GM19438 (cell line): Measurements from ENCODE around the gene SMC4.

Experiments used
- ATAC-seq: cut with Tn5 transposase; IDR thresholded peaks from one replicate; pipeline ENCODE4 v1.9.1; 2021; ENCODE audit warnings: low read depth; ENCODE audit not compliant: unreplicated experiment

SMC4 gene

DNA sequence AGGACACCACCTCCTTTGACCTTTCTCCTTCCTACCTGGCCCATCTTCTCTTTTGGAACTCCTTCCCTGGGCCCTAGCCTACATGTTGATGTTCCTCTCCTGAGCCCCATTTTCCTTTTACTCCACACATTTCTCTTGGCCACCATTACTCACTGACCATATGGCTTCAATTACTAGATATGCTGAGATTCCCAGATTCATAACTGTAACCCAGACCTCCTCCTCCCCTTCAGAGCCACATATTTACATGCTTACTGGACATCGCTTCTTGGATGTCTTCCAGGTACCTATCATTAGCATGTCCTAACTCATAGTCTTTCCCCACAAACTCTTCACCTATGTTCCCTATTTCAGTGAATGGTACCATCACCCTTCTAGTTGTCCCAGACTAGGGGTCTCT, 74.5 kb downstream of the SMC4 start:
- no peak for ATAC-seq

DNA sequence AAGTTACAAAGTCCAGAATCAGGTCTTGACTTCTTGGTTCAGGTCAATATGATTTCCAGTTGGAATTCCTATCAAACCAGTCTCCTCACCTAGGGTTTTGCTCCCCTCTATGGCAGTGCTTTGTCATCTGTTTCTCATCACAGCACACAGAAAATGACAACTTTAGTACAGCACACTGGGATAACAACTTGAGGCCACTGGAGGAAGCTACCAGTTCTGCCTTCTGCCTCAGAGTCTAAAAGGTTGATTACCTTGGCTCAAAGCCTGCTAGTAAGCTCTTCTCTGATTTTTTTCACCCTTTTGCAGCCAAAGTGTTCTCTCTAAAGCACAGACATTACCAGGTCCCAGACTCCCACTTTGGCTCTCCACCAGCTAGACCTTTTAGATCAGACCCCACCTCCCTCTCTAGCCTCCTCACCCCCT, 75.0 kb downstream of the SMC4 start:
- ATAC-seq = no peak

DNA sequence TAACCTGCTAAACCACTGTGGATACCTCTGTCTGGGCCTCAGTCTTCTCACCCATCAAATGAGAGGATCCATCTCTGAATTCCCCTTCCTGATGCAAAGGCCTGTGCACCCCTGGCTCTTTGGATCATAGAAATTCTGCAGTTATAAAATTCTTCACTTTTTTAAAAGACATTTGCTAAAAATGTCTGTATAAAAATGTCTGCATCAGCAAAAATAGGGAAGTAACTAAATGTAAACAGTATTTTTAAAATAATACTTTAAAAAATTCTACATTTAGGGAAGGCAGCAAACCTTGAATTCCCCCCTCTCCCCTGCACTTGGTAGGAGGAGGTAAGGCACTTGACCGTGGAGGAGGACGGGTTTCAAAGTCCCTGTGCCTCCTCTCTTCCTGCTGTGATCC, 75.7 kb downstream of the SMC4 start:
- ATAC-seq = no peak

DNA sequence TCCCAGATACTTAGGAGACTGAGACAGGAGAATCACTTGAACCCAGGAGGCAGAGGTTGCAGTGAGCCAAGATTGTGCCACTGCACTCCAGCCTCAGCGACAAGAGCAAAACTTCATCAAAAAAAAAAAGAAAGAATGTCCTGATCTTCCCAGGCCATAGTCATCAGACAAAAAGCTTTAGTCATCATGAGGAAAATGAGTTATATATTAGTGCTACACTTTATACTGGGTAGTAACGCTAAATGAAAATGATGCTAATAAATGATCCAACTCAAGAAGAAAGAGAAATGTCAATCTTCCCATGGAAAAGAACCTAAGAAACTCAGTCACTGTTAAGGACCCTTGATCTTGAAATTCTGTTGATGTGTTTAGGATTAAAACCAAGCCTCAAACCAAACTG, 76.4 kb downstream of the SMC4 start:
- ATAC-seq = no peak

DNA sequence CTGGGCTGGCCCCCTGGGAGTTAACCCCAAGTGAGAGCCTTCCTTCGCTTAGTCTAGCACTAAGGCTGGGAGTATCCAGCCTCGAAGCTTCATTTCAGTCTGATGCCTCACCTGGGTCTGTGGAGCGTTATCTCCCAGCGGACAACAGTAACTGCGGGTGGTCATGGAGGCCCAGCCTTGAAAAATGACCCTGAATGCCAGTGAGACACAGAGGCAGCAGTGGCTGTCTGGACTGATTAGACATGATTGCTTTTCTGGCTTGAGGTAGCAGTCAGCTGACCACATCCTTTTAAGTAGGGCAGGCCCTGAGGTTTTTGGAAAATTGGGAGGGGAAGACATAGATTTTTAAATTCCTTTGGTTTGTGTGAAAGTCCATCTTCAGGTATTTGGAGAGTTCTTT, 78.3 kb downstream of the SMC4 start:
- no peak for ATAC-seq

DNA sequence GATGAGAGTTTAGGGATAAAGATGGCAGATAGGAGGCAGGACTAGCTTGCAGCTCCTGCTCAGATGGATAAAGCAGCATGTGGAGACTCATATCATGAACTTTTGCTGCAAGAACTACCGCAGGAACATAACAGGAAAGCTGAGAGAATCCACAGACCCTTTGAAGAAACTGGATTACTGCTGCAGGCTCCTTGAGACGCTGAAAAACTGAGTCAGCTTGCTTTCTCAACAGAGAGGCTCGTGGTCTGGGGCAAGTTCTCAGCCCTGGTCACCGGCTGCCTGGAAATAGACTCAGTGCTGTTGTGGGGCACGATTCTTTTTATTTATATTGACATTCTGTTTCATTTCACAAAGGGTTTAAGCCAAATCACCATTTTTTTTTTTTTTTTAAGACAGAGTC, 78.9 kb downstream of the SMC4 start:
- no peak for ATAC-seq

DNA sequence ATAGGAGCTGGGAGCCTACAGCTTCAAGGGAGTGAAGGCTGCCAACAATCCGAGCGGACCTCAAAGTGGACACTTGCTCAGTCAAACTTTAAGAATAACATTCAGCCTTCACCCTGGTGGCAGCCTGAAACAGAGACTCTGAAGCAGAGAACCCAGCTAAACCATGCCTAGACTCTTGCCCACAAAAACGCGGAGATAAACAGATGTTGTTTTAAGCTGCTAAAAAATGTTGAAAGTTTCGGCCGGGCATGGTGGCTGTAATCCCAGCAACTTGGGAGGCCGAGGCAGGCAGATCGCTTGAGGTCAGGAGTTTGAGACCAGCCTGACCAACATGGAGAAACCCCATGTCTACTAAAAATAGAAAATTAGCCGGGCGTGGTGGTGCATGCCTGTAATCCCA, 79.9 kb downstream of the SMC4 start:
- no peak for ATAC-seq

DNA sequence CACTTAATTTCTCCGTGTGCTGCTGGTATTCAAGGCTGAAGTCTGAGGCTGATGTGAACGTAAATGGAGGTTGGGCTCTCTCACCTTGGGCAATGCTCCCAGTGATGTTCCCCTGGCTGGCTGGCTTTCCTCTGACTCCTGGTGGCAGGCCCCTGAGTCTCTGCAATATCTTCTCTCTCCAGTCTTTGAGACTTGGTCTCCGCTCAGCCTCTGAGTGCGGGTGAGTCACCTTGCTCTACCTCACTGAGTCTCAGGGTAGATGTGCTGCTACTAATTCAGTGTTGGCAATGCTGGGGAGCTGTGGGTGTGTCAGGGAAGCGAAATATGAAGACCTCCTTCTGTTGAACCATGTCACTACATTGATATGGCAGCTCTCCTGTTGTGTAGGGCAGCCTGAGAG, 81.5 kb downstream of the SMC4 start:
- ATAC-seq = no peak

DNA sequence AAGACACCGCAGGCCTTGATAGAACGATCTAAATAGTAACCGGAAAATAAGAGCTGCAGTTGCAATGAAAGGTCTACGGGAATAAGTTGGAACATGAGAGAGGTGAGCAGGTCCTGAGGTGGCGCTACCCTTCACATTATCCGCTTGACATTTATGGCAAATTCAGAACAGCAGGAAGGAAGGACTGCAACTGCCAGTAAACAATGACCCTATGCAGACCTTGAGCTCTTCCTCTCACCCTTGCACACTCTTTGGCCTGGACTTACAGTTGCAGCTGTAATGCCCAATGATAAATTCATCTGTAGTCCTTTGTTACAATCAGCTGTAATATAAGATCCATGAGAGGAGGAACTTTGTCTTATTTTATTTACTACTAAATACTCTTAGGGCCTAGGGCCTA, 82.4 kb downstream of the SMC4 start:
- no peak for ATAC-seq

DNA sequence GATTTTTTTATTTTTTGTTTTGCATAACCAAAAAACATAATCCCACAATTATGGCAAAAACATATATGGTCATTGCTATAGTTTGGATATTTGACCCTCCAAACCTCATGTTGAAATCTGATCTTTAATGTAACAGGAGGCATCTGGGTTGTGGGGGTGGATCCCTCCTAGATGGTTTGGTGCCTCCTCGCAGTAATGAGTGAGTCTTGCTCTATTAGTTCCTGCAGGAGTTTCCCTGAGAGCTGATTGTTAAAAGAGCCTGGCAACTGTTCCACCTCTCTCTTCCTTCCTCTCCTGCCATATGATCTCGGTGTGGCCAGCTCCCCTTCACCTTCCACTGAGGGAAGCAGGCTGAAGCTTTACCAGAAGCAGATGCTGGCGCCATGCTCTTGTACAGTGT, 83.3 kb downstream of the SMC4 start:
- ATAC-seq = no peak
